ENCODE data around the gene LRRC8D.

- TF ChIP-seq CTCF (conservative IDR thresholded peaks at IDR 0.05; ENCODE audit: low read depth, low read length), result no peak
- no peak for TF ChIP-seq EZH2 (IDR thresholded peaks at IDR 0.05; ENCODE audit: low read length, unreplicated experiment)
- TF ChIP-seq EZH2phosphoT487 (IDR thresholded peaks at IDR 0.05; ENCODE audit: borderline replicate concordance, low read length), result no peak
These were observed 153.4 kb downstream of the LRRC8D start for GRCh38 chr1:89974256-89974655.
